GM15510 (cell line): ENCODE data around the gene DAD1.

Experiments used
- POLR2A ChIP-seq: IDR thresholded peaks from 3 replicates; pipeline ENCODE4 v1.6.1; 2011; ENCODE audit warnings: borderline replicate concordance; ENCODE audit not compliant: insufficient read length; ENCODE audit errors: extremely low read depth

The DAD1 gene

DNA sequence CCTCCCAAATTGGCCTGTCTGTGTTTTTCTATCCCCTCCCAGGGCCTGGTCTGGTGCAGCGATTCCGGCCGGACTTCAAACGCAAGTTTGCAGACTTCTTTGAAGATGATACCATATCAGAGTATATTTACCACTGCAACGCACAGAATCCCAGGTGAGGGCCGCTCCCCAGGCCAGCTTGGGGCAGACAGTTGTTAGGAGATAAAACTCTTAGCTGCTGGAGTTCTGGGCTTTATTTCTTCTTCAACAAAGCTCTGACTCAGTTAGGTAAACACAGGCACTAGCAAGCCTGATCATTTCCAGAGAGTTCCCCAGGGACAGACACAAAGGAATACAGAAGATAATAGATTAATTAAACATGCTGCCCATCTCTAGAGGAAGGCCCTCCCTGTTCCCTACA is 17.4 kb upstream of the DAD1 start:
- TF ChIP-seq POLR2A: no peak

DNA sequence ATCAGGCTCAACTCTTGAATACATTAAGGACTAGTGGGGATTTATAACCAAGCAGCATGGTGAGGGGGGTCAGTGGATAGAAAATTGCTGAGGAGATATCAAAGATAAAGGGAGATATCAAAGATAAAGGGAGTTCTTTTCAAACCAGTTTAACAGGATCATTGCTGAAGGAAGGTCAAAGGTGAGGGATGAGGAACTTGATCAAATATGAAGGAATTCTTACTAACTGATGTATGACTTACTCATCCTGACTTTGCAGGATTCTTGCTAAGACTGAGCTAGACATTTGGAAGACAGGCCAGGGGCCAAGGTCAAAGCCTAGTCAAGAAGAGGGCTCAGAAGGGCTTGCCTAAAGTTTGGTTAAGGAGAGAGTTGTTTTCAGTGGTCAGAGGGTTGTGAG is 13.8 kb upstream of the DAD1 start:
- no peak for TF ChIP-seq POLR2A

DNA sequence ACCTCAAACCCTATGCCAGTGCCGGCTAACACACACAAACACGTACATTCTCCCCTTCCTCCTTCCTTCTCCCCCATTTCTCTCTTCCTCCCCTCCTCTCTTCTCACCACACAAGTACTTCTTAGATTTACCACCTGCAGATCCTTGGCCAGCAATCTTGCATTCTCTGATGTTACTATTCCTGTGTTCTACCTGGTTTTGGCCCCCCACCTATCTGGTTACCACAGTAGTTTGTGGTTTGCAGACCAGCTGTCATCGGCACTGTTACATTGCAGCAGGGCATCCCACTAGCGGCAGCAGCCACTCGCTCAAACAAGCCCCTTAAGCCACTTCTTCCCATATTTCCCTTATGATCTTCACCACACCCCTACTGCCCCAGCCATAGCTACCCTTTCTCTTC is 13.0 kb upstream of the DAD1 start:
- no peak for TF ChIP-seq POLR2A

DNA sequence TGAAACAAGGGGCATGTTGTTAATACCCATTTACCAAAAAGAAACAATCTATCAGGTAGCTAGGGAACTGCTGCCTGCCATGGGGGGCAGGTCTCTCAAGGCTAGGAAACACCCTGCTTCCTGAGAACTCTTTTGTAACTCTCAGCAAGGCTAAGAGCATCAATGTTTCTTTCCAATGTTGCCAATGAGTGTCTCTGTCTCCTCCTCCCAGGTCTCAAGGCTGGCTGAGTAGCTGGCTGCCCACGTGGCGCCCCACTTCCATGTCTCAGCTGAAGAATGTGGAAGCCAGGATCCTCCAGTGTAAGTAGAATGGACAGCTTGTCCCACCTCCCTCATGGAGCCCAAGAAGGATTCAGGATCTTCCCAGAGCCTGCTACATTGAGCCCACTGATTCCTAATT is 12.4 kb upstream of the DAD1 start:
- no peak for TF ChIP-seq POLR2A

DNA sequence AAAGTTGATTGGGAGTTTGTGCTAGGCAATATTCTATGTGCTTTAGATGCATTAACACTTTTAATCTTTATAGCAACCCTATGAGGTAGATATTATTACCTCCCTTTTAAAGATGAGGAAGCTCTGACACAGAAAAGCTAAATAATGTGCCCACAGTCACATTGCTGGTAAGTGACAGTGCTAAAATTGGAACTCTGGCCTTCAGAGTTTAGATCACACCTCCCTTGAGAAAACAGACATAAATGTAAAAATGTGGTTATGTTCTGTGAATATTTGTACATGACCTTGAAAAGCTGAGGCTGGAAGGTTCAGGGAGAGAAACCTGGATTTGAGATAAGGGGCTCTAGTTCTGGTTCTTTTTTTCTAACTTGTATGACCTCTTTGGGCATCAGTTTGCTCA is 11.0 kb upstream of the DAD1 start:
- TF ChIP-seq POLR2A: no peak

DNA sequence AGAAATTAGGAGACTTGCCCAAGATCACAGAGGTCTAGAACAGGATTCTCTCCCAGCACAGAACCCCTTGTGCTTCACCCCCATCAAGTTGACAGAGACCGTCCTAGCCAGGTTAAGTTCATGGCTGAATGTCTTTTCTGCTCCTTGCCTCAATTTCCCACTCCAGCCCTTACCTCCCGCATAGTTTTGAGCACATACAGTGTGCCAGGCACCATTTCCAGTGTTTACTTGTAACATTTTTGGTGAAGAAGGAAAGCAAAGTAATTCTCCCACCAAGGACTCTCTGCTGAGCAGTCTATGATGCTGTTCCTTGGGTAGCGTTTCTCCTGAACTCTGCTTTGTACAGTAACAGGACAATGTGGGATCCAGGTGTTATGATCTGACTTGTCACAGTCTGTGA is 10.3 kb upstream of the DAD1 start:
- TF ChIP-seq POLR2A: no peak

DNA sequence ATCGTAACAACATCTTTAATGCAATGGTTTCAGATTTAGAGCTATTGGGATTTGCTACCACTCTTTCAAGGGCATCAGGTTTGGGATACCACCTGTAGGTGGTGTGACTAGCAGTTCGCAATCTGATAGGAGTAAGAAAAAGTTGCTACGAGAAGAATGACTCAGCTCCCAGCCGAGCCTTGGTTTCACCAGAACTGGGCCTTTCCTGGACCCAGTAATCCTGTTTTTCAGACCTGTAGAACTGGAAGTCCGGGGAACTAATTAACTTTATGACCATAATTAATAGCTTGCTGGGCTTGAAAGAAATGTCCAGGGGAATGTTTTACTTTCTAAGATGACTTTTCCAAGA is 9.8 kb upstream of the DAD1 start:
- TF ChIP-seq POLR2A: no peak

DNA sequence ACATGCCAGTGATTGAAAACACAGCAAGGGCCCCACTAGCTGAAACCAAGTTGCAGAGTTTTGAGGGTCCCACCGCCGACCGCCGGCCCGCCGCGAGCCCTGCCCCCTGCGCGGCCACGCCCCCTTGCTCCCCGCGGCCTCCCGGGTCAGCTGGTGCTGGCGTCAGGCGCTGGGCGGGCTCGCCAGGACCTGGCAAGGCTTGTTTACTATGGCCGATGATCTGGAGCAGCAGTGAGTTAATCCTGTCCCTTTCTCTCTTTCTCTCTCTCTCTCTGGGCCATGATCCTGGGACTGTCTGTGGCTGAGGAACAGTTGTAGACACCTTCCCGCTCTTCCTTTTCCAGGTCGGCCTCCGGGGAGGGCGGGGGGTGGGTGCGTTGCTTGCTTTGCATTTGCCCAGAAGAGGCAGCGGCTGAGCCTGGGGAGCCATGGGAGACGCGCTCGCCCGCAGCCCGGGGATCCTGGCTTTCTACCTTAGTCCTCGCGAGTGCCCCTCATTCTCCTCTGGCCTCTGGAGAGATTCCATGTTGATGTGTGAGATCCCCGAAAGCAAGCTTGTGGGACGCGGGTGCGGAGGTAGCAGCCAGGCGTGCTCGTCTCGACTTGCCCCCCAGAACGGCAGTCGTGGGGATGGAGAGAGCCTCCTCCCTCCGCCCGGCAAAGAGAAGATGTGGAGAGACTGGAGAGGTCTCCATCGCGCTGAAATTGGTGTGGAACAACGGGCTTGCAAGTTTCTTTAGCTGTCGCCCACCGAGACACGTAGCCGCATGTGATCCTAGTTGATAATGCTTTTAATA is 9.3 kb upstream of the DAD1 start, which contains the start of gene ABHD4:
Gene ABHD4, plus strand, starts transcription at position 202 of the 797 bp plus-strand sequence. Its CDS starts 7 bp downstream, at position 209.
- TF ChIP-seq POLR2A: peak; percentile 55

DNA sequence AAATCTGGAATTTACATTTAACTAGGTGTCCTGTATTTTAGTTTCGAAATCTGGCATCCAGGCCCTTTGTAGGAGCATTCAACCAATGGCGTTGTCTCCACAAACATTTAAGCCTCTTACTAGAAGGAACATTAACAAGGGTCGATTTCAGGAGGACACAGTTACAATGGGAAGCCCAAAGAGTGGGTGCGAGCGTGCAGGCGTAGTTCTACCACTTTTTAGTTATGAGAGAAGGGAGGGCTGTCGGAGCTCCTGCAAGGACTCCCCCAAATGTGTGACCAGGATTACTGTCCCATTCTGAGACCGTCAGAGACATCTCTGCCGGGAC is 8.7 kb upstream of the DAD1 start:
- TF ChIP-seq POLR2A: no peak

DNA sequence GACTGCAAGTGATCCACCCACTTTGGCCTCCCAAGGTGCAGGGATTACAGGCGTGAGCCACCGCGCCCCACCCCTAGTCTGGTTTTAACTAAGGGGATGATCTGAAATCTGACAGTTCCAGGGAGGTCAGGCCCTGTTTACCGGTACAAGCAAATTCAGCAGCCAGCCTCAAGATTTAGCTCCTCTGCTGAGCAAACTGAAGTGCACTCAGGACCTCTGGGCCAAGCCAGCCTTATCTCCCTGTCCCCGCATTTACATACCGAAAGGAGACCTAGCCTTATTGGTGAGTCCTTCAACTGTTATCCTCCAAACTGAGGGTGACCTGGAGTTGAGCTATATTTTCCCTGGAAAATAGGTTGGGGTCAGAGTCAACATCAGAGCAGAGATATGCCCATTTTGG is 8.2 kb upstream of the DAD1 start:
- TF ChIP-seq POLR2A: no peak

DNA sequence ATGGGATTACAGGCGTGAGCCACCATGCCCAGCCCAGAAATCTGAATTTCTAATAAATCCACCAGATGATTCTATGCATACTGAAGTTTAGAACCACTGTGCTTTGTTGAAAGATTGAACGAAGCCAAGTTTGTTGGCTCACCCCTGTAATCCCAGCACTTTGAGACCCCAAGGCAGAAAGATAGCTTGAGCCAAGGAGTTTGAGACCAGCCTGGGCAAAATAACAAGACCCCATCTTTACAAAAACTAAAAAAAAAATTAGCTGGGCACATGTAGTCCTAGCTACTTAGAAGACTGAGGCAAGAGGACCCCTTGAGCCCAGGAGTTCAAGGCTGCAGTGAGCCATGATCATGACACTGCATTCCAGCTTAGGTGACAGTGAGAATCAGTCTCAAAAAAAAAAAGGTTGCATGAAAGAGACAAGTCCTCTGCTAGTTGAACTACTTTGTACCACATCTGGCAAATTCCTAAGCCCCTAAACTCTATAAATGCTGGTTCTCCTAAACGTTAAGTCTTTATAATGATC is 7.4 kb upstream of the DAD1 start:
- no peak for TF ChIP-seq POLR2A

DNA sequence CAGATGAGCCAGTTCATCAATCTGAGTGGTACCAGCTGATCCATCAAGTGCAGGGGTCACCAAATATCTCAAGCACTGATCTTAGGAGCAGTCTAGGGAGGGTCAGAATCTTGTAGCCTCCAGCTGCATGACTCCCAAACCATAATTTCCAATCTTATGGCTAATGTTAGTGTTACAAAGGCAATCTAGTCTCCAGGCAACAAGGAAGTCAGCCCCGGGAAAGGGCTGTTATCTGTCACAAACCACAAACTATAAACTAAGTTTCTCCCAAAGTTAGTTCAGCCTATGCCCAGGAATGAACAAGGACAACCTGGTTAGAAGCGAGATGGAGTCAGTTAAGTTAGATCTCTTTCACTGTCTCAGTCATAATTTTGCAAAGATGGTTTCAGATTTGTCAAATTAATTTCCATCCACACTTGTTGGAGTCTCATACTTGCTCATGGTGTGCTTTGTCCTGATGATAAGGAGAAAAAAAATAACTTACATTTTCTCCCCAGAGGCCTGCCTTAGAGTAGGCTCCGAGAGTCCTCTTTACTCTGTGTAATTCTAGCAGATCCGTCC is 5.2 kb upstream of the DAD1 start:
- no peak for TF ChIP-seq POLR2A

DNA sequence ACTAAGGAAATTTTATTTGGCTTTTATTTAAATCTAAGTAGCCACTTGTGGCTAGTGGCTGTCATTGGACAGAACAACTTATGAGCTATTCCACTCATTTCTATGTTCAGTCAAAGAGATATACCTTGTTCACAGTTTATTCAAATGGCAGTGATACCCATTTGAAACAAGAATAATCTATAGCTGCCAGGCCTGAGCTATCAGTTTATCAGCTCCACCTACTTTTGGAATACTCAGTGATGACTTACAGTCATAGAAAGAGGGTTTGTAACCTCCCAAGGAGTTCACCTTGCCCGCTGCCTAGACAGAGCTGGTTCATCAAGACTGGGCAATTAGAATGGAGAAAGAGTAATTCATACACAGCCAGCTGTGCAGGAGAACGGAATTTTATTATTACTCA is 4.6 kb upstream of the DAD1 start:
- TF ChIP-seq POLR2A: no peak

DNA sequence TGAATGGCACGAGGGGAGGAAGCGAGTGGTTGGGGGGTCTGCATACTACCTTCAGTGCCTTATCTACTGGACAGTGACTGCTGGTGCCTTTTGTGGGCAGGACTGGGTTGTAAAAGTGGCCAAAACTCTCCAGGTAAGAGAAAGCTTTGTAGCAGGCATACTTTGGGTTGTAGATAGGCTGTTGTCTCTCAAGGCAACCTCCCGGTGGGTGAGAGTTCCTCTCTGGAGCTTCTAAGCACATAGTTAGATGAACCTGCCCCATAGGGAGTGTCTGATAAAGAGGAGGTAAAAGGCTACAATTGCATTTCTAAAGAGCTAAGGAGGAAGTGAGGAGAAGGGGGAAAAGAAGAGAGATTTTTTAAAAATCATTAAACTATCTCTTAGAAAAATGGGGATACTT is 4.2 kb upstream of the DAD1 start:
- TF ChIP-seq POLR2A: no peak

DNA sequence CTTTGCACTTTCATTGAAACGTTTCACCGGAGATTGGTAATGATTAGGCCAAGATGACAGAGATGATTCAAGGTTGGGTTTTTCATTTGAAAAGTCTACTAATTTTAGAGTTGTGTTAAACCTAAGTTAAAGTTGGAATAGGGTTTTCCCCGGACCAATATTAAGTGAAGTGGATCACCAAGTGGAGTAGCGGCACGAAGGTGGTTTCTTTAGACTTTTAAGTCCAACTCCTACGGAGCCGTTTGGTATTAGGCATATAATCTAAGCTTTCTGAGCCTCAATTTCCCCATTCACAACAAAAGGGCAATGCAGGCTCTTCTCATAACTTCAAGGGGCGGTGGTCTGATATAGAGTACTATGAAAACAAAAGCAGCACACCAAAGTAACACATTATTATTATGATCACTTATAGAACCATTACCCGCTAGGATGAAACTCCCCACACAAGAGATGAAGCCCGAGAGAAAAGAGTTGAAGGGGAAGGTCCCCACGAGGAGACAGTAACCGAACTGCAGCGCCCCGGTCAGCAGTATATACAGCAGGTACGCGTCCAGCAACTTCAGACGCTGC is 413 bp downstream of the DAD1 start:
- TF ChIP-seq POLR2A: no peak
